Body of pancreas (tissue), 4 donors: ENCODE results near the gene ADGRL3. TPM values are rescaled to one million over a fixed set of nuclear protein-coding genes. Genes with fewer than 3 reads are reported as not detected.

Source experiments
- ATAC-seq: fragments of 150-250 bp; one replicate; pipeline ENCODE4 v1.9.1; 2016
- DNase-seq, 4 donors: peaks; one replicate each; pipeline ENCODE4 v3.0.0-alpha.2; 2019
- H3K27ac ChIP-seq, 4 donors: fragments of 200-600 bp; sonication (generic); 1 replicate in 3 of 4; 2 replicates in 1 of 4; pipeline versions ENCODE4 v1.5.1 to v1.6.1; 2016 to 2019; ENCODE audit warnings: mild to moderate bottlenecking in 1 of 4, mixed read lengths in 1 of 4, moderate library complexity in 1 of 4
- H3K27me3 ChIP-seq, 2 donors: fragments of 200-600 bp; sonication (generic); one replicate each; pipeline ENCODE4 v1.6.0; 2016; ENCODE audit warnings: mild to moderate bottlenecking in 1 of 2
- H3K36me3 ChIP-seq, 2 donors: fragments of 200-600 bp; sonication (generic); replicated peaks in 1 of 2; 2 replicates each; pipeline ENCODE4 v1.5.1; 2016; ENCODE audit warnings: low read depth in 2 of 2; ENCODE audit not compliant: insufficient read depth in 1 of 2
- H3K4me1 ChIP-seq: fragments of 200-600 bp; sonication (generic); one replicate; pipeline ENCODE4 v1.6.0; 2016
- H3K4me3 ChIP-seq, 2 donors: fragments of 200-600 bp; sonication (generic); 1 replicate in 1 of 2; 2 replicates in 1 of 2; pipeline ENCODE4 v1.5.1; 2016 to 2019
- H3K9me3 ChIP-seq, 3 donors: fragments of 200-600 bp; sonication (generic); 1 replicate in 2 of 3; 2 replicates in 1 of 3; pipeline ENCODE4 v1.5.1; 2016
- CTCF ChIP-seq, 7 experiments: fragments of 450-650 bp in 4 of 7; fragments of 200-600 bp in 3 of 7; sonication (generic) in 3 of 7; IDR thresholded peaks; one replicate each; pipeline ENCODE4 v1.5.1; 2016 to 2019; ENCODE audit warnings: antibody characterized with exemption in 7 of 7
- POLR2A ChIP-seq, 3 donors: fragments of 450-650 bp; IDR thresholded peaks; one replicate each; pipeline ENCODE4 v1.6.1; 2016; ENCODE audit warnings: antibody characterized with exemption in 3 of 3, mild to moderate bottlenecking in 2 of 3
- WGBS, 2 donors: methylation state at CpG; one replicate each; pipeline ENCODE4 v1.1.5; 2017; 5-methylcytosine and 5-hydroxymethylcytosine counted together
- intact Hi-C: fragments of 100-400 bp; cut with DNase I; formaldehyde crosslinking; loops from one replicate; pipeline ENCODE4 v1.15.1; 2023
- total RNA-seq, 2 donors: library from RNA; depleted of rRNA; stranded (reverse); fragments of >200 nt; gene quantifications; one replicate each; pipeline ENCODE4 v1.1.0, GENCODE V29; 2016

Gene ADGRL3
- total RNA-seq, 2 donors from 2014 or later = 0.33 to 1.0 TPM

- intact Hi-C loops = no loop called here
- Histone ChIP-seq H3K4me3 (no peak overlapping the region), H3K27me3 (no peaks in the 10 kb centered on the region), H3K4me1 (no peaks in the 10 kb centered on the region), H3K9me3 (no peaks in the 10 kb centered on the region), H3K27ac (no peak overlapping the region), H3K36me3 (no peaks in the 10 kb centered on the region)
- 44 to 55% methylated on average over 2 of the region's 2 CpGs for WGBS, 2 donors
- ATAC-seq (no peak), DNase-seq (no peak)
- TF ChIP-seq POLR2A (IDR thresholded peaks at IDR 0.05) = no peak
- no peak for TF ChIP-seq CTCF (IDR thresholded peaks at IDR 0.05)
Observed at GRCh38 chr4:61192392-61192791, 7.7 kb upstream of the ADGRL3 start.

- Histone ChIP-seq H3K4me1 (no peaks in the 10 kb centered on the region), H3K9me3 (no peaks in the 10 kb centered on the region), H3K36me3 (no peaks in the 10 kb centered on the region), H3K27me3 (no peaks in the 10 kb centered on the region), H3K27ac (no peak overlapping the region), H3K4me3 (no peak overlapping the region)
- TF ChIP-seq CTCF (IDR thresholded peaks at IDR 0.05) = no peak
- TF ChIP-seq POLR2A (IDR thresholded peaks at IDR 0.05) = no peak
- DNase-seq = no peak
- no peak for ATAC-seq
- WGBS, 2 donors = 61 to 66% methylated on average over 4 of the region's 4 CpGs
- intact Hi-C loops = no loop called here
Observed at GRCh38 chr4:61193863-61194262, 6.3 kb upstream of the ADGRL3 start.

- H3K36me3 ChIP-seq = no peaks in the 10 kb centered on the region
- H3K27ac ChIP-seq = no peak overlapping the region
- no peak overlapping the region for H3K4me3 ChIP-seq
- no peak for DNase-seq
- intact Hi-C loops = no loop called here
- TF ChIP-seq CTCF (IDR thresholded peaks at IDR 0.05) = no peak
- TF ChIP-seq POLR2A (IDR thresholded peaks at IDR 0.05) = no peak
- H3K27me3 ChIP-seq = no peaks in the 10 kb centered on the region
- H3K9me3 ChIP-seq = no peaks in the 10 kb centered on the region
- WGBS, 2 donors = 31 to 71% methylated on average over 1 of the region's 1 CpG
- no peak for ATAC-seq
- H3K4me1 ChIP-seq = no peaks in the 10 kb centered on the region
Observed at GRCh38 chr4:61194571-61194970, 5.6 kb upstream of the ADGRL3 start.

GRCh38 chr4:61195101-61195500 lies 5.0 kb upstream of the ADGRL3 start:
- no peaks in the 10 kb centered on the region for H3K36me3 ChIP-seq
- H3K27ac ChIP-seq = no peak overlapping the region
- H3K9me3 ChIP-seq = no peaks in the 10 kb centered on the region
- peaks cover 0 to 4% of the 10 kb centered on the region in 2 donors for H3K27me3 ChIP-seq
- ATAC-seq (no peak), DNase-seq (no peak)
- 54 to 63% methylated on average over 1 of the region's 1 CpG for WGBS, 2 donors
- H3K4me1 ChIP-seq = peaks cover 3% of the 10 kb centered on the region
- no peak for TF ChIP-seq POLR2A (IDR thresholded peaks at IDR 0.05)
- no peak for TF ChIP-seq CTCF (IDR thresholded peaks at IDR 0.05)
- intact Hi-C loops = no loop called here
- H3K4me3 ChIP-seq = no peak overlapping the region

GRCh38 chr4:61198686-61199085 lies 1.4 kb upstream of the ADGRL3 start:
- Histone ChIP-seq H3K27ac (no peak overlapping the region), H3K9me3 (no peaks in the 10 kb centered on the region), H3K4me3 (no peak overlapping the region), H3K27me3 (peaks cover 0 to 17% of the 10 kb centered on the region in 2 donors), H3K4me1 (peaks cover 24% of the 10 kb centered on the region), H3K36me3 (no peaks in the 10 kb centered on the region)
- ATAC-seq (no peak), DNase-seq (no peak)
- TF ChIP-seq CTCF (IDR thresholded peaks at IDR 0.05) = no peak
- no peak for TF ChIP-seq POLR2A (IDR thresholded peaks at IDR 0.05)
- intact Hi-C loops = no loop called here
- 66 to 83% methylated on average over 1 of the region's 1 CpG for WGBS, 2 donors
